Ishikawa (cell line): ENCODE measurements around the gene NEK7.

Experiments used
- CEBPB ChIP-seq: IDR thresholded peaks from 2 replicates; pipeline ENCODE4 v1.6.1; 2012
- CREB1 ChIP-seq: IDR thresholded peaks from 2 replicates; pipeline ENCODE4 v1.6.1; 2012; ENCODE audit warnings: low read depth
- EGR1 ChIP-seq: IDR thresholded peaks from 2 replicates; pipeline ENCODE4 v1.6.1; 2012
- EP300 ChIP-seq: IDR thresholded peaks from 2 replicates; pipeline ENCODE4 v1.6.1; 2012; ENCODE audit warnings: borderline replicate concordance
- FOXM1 ChIP-seq: IDR thresholded peaks from 2 replicates; pipeline ENCODE4 v1.6.1; 2012; ENCODE audit warnings: low read depth, borderline replicate concordance
- NFIC ChIP-seq: IDR thresholded peaks from 2 replicates; pipeline ENCODE4 v1.6.1; 2012
- RAD21 ChIP-seq: IDR thresholded peaks from 2 replicates; pipeline ENCODE4 v1.6.1; 2012; ENCODE audit warnings: low read depth
- TAF1 ChIP-seq: IDR thresholded peaks from 2 replicates; pipeline ENCODE4 v1.6.1; 2012; ENCODE audit warnings: low read depth, mild to moderate bottlenecking
- TCF12 ChIP-seq: IDR thresholded peaks from 2 replicates; pipeline ENCODE4 v1.6.1; 2012; ENCODE audit warnings: low read depth
- TEAD4 ChIP-seq: IDR thresholded peaks from 2 replicates; pipeline ENCODE4 v1.6.1; 2012
- YY1 ChIP-seq: IDR thresholded peaks from 2 replicates; pipeline ENCODE4 v1.6.1; 2012; ENCODE audit warnings: low read depth
- ZBTB7A ChIP-seq: IDR thresholded peaks from 2 replicates; pipeline ENCODE4 v1.6.1; 2012; ENCODE audit warnings: low read depth
- TF ChIP-seq, protein P1 (sequence below): IDR thresholded peaks from 2 replicates; pipeline ENCODE4 v1.6.1; 2012
- TF ChIP-seq, protein P2 (sequence below): IDR thresholded peaks from 2 replicates; pipeline ENCODE4 v1.6.1; 2012
- TF ChIP-seq, protein P3 (sequence below): IDR thresholded peaks from 2 replicates; pipeline ENCODE4 v1.6.1; 2012; ENCODE audit warnings: low read depth, mild to moderate bottlenecking

Gene NEK7

DNA sequence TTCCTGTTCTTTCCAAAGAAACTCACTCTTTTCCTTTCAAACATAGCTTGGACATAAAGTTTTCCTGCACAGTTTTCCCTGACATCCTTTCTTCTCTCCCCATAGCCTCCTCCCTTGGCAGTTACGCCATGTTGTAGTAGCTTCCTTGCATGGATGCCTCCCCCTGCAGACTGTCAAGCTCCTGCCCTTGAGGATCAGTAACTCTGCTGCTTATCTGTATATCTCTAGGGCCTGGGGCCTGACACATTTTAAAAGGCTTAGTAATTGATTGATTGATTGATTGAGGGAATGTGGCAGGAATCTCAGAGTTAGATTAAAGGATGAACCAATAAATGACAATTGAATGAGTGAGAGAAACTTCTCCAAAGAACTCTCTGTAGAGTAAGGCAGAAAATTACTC, 143.7 kb downstream of the NEK7 start:
- TF ChIP-seq, protein P1, sequence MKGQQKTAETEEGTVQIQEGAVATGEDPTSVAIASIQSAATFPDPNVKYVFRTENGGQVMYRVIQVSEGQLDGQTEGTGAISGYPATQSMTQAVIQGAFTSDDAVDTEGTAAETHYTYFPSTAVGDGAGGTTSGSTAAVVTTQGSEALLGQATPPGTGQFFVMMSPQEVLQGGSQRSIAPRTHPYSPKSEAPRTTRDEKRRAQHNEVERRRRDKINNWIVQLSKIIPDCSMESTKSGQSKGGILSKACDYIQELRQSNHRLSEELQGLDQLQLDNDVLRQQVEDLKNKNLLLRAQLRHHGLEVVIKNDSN, result no peak
- TF ChIP-seq CEBPB, result no peak
- TF ChIP-seq TEAD4, result no peak
- no peak for TF ChIP-seq FOXM1
- TF ChIP-seq NFIC, result no peak
- no peak for TF ChIP-seq EGR1

DNA sequence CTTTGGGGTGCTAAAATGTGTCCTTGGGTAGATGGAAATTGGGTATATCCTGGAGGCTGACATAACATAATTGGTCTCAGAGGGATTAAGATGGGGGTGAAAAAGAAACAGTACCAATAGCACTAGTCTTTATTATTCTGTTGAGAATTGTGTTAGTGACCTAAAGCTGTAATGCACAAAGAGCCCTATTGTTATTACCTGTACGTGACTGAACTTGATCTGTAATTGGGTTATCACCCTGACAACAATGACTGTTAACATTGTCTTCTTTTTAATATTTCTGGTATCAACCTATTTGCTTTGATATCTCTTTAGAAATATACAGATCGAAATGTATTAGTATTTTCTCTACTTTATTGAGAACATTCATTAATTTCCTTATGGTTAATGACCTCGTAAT, 147.6 kb downstream of the NEK7 start:
- TF ChIP-seq ZBTB7A, result no peak
- no peak for TF ChIP-seq TAF1
- TF ChIP-seq EP300, result no peak
- no peak for TF ChIP-seq TCF12
- no peak for TF ChIP-seq NFIC

DNA sequence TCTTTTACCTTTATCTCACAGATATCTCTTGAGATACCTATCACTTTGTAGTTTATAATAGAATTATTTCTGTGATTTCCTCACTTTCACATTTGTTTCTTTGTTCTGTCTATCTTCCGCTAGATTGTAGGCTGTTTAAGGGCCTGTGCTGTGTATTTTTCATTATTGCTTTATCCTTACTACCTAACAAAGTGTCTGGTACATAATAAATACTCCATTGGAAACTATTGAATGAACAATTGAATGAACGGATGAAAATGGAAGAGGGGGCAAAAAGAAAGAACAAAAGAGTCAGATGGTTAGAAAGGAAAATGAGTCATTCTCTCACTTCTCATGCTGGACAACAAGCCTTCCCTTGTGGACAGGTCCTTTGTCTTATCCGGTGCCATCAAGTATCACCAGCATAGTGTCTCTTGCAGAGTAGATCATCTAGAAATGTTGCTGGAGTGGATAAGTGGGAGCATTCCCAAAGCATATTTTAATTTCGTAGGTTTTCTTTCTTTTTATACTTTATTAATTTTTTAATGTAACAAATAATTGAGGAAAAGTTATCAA, 159.8 kb downstream of the NEK7 start:
- TF ChIP-seq TCF12 (no peak), RAD21 (no peak), TEAD4 (no peak), CREB1 (no peak), YY1 (no peak), NFIC (no peak), FOXM1 (no peak), TAF1 (no peak)
- TF ChIP-seq, protein P2, sequence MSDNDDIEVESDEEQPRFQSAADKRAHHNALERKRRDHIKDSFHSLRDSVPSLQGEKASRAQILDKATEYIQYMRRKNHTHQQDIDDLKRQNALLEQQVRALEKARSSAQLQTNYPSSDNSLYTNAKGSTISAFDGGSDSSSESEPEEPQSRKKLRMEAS, result no peak
- TF ChIP-seq, protein P3, sequence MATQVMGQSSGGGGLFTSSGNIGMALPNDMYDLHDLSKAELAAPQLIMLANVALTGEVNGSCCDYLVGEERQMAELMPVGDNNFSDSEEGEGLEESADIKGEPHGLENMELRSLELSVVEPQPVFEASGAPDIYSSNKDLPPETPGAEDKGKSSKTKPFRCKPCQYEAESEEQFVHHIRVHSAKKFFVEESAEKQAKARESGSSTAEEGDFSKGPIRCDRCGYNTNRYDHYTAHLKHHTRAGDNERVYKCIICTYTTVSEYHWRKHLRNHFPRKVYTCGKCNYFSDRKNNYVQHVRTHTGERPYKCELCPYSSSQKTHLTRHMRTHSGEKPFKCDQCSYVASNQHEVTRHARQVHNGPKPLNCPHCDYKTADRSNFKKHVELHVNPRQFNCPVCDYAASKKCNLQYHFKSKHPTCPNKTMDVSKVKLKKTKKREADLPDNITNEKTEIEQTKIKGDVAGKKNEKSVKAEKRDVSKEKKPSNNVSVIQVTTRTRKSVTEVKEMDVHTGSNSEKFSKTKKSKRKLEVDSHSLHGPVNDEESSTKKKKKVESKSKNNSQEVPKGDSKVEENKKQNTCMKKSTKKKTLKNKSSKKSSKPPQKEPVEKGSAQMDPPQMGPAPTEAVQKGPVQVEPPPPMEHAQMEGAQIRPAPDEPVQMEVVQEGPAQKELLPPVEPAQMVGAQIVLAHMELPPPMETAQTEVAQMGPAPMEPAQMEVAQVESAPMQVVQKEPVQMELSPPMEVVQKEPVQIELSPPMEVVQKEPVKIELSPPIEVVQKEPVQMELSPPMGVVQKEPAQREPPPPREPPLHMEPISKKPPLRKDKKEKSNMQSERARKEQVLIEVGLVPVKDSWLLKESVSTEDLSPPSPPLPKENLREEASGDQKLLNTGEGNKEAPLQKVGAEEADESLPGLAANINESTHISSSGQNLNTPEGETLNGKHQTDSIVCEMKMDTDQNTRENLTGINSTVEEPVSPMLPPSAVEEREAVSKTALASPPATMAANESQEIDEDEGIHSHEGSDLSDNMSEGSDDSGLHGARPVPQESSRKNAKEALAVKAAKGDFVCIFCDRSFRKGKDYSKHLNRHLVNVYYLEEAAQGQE, result no peak
- TF ChIP-seq, protein P1, result no peak

DNA sequence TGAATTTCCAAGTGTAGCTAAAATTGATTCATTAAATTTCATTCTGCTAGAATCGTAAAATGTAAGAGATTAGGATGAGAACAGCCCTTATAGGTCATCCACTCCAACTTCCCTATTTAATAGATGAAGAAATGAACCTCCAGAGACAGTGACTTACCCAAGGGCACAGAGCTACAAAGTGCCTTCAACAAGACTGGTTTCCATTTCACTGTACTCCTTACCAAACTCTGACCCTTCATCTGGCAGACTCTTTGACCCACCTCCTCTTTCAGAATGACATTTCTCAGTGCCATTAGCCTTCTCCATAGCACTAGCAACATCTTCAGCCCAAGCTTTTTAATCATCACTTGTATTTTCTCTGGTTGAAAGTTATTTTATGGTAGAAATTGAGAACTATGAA, 161.3 kb downstream of the NEK7 start:
- TF ChIP-seq, protein P3, result no peak
- TF ChIP-seq EGR1, result no peak
- TF ChIP-seq EP300, result no peak

DNA sequence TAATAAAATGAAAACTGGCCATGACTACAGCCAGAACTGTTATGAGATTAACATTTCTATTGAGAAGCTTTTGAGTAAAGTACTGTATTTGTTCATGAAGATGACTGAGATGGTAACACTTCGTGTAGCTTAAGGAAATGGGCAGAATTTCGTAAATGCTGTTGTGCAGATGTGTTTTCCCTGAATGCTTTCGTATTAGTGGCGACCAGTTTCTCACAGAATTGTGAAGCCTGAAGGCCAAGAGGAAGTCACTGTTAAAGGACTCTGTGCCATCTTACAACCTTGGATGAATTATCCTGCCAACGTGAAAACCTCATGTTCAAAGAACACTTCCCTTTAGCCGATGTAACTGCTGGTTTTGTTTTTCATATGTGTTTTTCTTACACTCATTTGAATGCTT, 164.0 kb downstream of the NEK7 start:
- TF ChIP-seq FOXM1 (no peak), EP300 (no peak), NFIC (no peak), RAD21 (no peak)

DNA sequence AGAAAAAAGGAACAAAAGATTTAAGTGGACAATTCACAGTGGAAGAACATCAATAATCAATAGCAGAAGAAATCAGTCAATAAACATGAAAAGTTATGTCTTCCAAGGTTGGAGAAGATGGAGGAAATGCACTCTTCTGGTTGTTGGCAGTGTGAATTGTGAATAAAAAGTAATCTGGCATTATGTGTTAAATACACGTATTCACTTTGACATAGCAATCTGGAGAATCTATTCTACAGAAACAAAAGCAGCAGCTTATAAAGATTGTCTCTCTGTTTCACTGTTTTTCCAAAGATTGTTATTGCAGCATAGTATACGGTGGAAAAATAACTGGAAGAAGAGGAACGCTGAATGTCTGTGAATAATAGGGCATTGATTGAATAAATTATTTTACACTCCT, 169.4 kb downstream of the NEK7 start:
- TF ChIP-seq CREB1 (no peak), ZBTB7A (no peak), EP300 (no peak)

DNA sequence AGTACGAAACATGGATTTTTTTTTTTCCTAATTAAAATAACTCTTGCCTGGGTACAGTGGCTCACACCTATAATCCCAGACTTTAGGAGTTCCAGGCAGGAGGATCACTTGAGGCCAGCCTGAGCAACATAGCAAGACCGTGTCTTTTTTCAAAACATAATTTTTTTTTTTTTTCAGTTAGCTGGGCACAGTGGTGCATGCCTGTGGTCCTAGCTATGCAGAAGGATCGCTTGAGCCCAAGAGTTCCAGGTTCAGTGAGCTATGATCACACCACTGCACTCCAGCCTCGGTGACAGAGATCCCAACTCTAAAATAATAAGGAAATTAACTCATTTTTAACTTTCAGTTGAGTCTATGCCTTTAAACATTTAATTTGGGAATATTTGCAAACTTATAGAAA, 170.1 kb downstream of the NEK7 start:
- TF ChIP-seq EP300, result no peak
- TF ChIP-seq RAD21, result no peak
- TF ChIP-seq, protein P3, result no peak
- TF ChIP-seq, protein P2, result no peak
- TF ChIP-seq FOXM1, result no peak
- no peak for TF ChIP-seq CEBPB
